SK-N-SH (cell line): ENCODE data around the gene ANO3. TPM values are rescaled to one million over a fixed set of nuclear protein-coding genes. Genes with fewer than 3 reads are reported as not detected.
A peak's percentile ranks its signal among the peaks of the same experiment; 100 is the strongest.

Experiments
- CTCF ChIA-PET: fragments of 300-600, 350-600 bp; formaldehyde crosslinking; extraction: SDS; loops from one replicate; lab custom pipeline; 2021; lab: Yijun Ruan, JAX
- POLR2A ChIA-PET: fragments of 350-600 bp; sonication (Branson Sonifier 250); formaldehyde crosslinking; extraction: SDS; loops from one replicate; lab custom pipeline; 2020; ENCODE audit warnings: antibody characterized with exemption, inconsistent platforms; lab: Yijun Ruan, JAX
- DNase-seq: peaks from one replicate; pipeline ENCODE4 v3.0.0; 2012
- H2AFZ ChIP-seq: fragments of 200-600 bp; sonication (generic); 2 replicates; pipeline ENCODE4 v1.8.1; 2016; ENCODE audit warnings: antibody characterized with exemption, mild to moderate bottlenecking, low read depth
- H3F3A ChIP-seq: fragments of 200-600 bp; sonication (generic); replicated peaks from 2 replicates; pipeline ENCODE3; 2016; ENCODE audit warnings: antibody characterized with exemption, mild to moderate bottlenecking; ENCODE audit not compliant: insufficient read depth
- H3K27ac ChIP-seq, 2 experiments: fragments of 200-500 bp in 1 of 2; fragments of 200-600 bp in 1 of 2; sonication (Bioruptor generic) in 1 of 2; sonication (generic), shearing (Covaris generic) in 1 of 2; 2 replicates each; pipeline versions ENCODE4 v1.5.1 to v1.6.1; 2014 to 2016; ENCODE audit warnings: low read depth in 2 of 2, inconsistent platforms in 1 of 2, low read length in 1 of 2, mild to moderate bottlenecking in 1 of 2, mixed read lengths in 1 of 2
- H3K27me3 ChIP-seq: fragments of 200-600 bp; sonication (generic), shearing (Covaris generic); 2 replicates; pipeline ENCODE4 v1.6.1; 2016; ENCODE audit warnings: mixed run types; ENCODE audit not compliant: insufficient read depth
- H3K36me3 ChIP-seq, 2 experiments: fragments of 200-500 bp in 1 of 2; fragments of 200-600 bp in 1 of 2; sonication (Bioruptor generic) in 1 of 2; sonication (generic) in 1 of 2; replicated peaks in 1 of 2; 2 replicates each; pipeline versions ENCODE3 to v1.5.1; 2014 to 2016; ENCODE audit warnings: low read length in 1 of 2, mild to moderate bottlenecking in 1 of 2; ENCODE audit not compliant: insufficient read depth in 2 of 2, control insufficient read depth in 1 of 2
- H3K4me1 ChIP-seq, 2 experiments: fragments of 200-500 bp in 1 of 2; fragments of 200-600 bp in 1 of 2; sonication (Bioruptor generic) in 1 of 2; sonication (generic), shearing (Covaris generic) in 1 of 2; 2 replicates each; pipeline versions ENCODE4 v1.5.1 to v1.6.1; 2014 to 2016; ENCODE audit warnings: low read depth in 1 of 2, low read length in 1 of 2, mixed run types in 1 of 2; ENCODE audit not compliant: insufficient read depth in 2 of 2, control insufficient read depth in 1 of 2
- H3K4me2 ChIP-seq: fragments of 200-600 bp; sonication (generic), shearing (Covaris generic); 2 replicates; pipeline ENCODE4 v1.6.1; 2017; ENCODE audit warnings: mixed run types
- H3K4me3 ChIP-seq, 2 experiments: fragments of 200-500 bp in 1 of 2; fragments of 200-600 bp in 1 of 2; sonication (Bioruptor generic) in 1 of 2; sonication (generic), shearing (Covaris generic) in 1 of 2; 2 replicates each; pipeline versions ENCODE4 v1.5.1 to v1.8.1; 2014 to 2016; ENCODE audit warnings: low read depth in 2 of 2, inconsistent platforms in 1 of 2, low read length in 1 of 2, mild to moderate bottlenecking in 1 of 2, mixed read lengths in 1 of 2, moderate library complexity in 1 of 2
- H3K79me2 ChIP-seq: fragments of 200-600 bp; sonication (generic); 2 replicates; pipeline ENCODE4 v1.8.1; 2017; ENCODE audit warnings: mild to moderate bottlenecking; ENCODE audit not compliant: insufficient read depth
- H3K9ac ChIP-seq: fragments of 200-600 bp; sonication (generic); 2 replicates; pipeline ENCODE4 v1.6.1; 2017; ENCODE audit warnings: mixed run types
- H3K9me2 ChIP-seq: fragments of 200-600 bp; sonication (generic); 2 replicates; pipeline ENCODE4 v1.6.1; 2017; ENCODE audit warnings: mixed run types
- H3K9me3 ChIP-seq: fragments of 200-600 bp; sonication (generic); 2 replicates; pipeline ENCODE4 v1.6.1; 2017; ENCODE audit warnings: mixed run types, mild to moderate bottlenecking, moderate library complexity
- H4K20me1 ChIP-seq: fragments of 200-600 bp; sonication (generic); 2 replicates; pipeline ENCODE4 v1.6.1; 2017; ENCODE audit warnings: mild to moderate bottlenecking, mixed run types; ENCODE audit not compliant: insufficient read depth
- CHD2 ChIP-seq: fragments of 150-350 bp; IDR thresholded peaks from 2 replicates; pipeline ENCODE4 v1.6.1; 2018; ENCODE audit warnings: low read length; ENCODE audit not compliant: partially characterized antibody
- EZH2phosphoT487 ChIP-seq: fragments of 200-600 bp; sonication (generic); IDR thresholded peaks from 2 replicates; pipeline ENCODE4 v1.6.1; 2017; ENCODE audit warnings: low read depth, mixed run types, mild to moderate bottlenecking, antibody characterized with exemption, moderate library complexity, borderline replicate concordance
- GATA2 ChIP-seq: sonication (generic); formaldehyde crosslinking; IDR thresholded peaks from 2 replicates; pipeline ENCODE4 v1.5.0; 2020; ENCODE audit warnings: mild to moderate bottlenecking, missing genetic modification reagents
- IRF3 ChIP-seq: fragments of 150-350 bp; IDR thresholded peaks from 2 replicates; pipeline ENCODE4 v1.6.1; 2016; ENCODE audit warnings: mild to moderate bottlenecking, low read depth, low read length
- MAX ChIP-seq: IDR thresholded peaks from 2 replicates; pipeline ENCODE4 v1.4.0; 2012; ENCODE audit warnings: low read depth
- MEF2A ChIP-seq: IDR thresholded peaks from 2 replicates; pipeline ENCODE4 v1.4.0; 2012; ENCODE audit warnings: low read depth, borderline replicate concordance
- NRF1 ChIP-seq: IDR thresholded peaks from 2 replicates; pipeline ENCODE4 v1.6.1; 2012; ENCODE audit warnings: low read depth, mild to moderate bottlenecking, low read length
- RCOR1 ChIP-seq: fragments of 150-350 bp; IDR thresholded peaks from 2 replicates; pipeline ENCODE4 v1.6.1; 2017; ENCODE audit warnings: antibody characterized with exemption, low read length
- RFX5 ChIP-seq: IDR thresholded peaks from 2 replicates; pipeline ENCODE4 v1.6.1; 2012; ENCODE audit warnings: mild to moderate bottlenecking, improper control_type of control experiment, low read length
- RXRA ChIP-seq: IDR thresholded peaks from 2 replicates; pipeline ENCODE4 v1.4.0; 2012; ENCODE audit warnings: low read depth, mild to moderate bottlenecking, borderline replicate concordance
- TAF1 ChIP-seq: IDR thresholded peaks from 2 replicates; pipeline ENCODE4 v1.6.1; 2012; ENCODE audit warnings: low read depth, mild to moderate bottlenecking, low read length, moderate library complexity, borderline replicate concordance
- TEAD4 ChIP-seq: IDR thresholded peaks from 2 replicates; pipeline ENCODE4 v1.4.0; 2012; ENCODE audit warnings: mild to moderate bottlenecking, borderline replicate concordance; ENCODE audit not compliant: insufficient read depth
- ZBTB33 ChIP-seq: IDR thresholded peaks from 2 replicates; pipeline ENCODE4 v1.4.0; 2012; ENCODE audit warnings: low read depth, borderline replicate concordance
- WGBS: methylation state at CpG from one replicate; pipeline ENCODE4 v1.1.6; 2017; ENCODE audit warnings: low lambda C conversion rate; 5-methylcytosine and 5-hydroxymethylcytosine counted together
- polyA plus RNA-seq, 3 experiments: library from polyadenylated mRNA; depleted of rRNA; stranded (reverse); fragments of >200 nt; gene quantifications; 2 replicates each; pipeline ENCODE4 v1.2.3, GENCODE V29; 2012
- TF ChIP-seq, protein P1 (sequence below): fragments of 200-600 bp; sonication (generic); IDR thresholded peaks from 2 replicates; pipeline ENCODE4 v1.6.1; 2017; ENCODE audit warnings: antibody characterized with exemption, mild to moderate bottlenecking, moderate library complexity
- TF ChIP-seq, protein P2 (sequence below): IDR thresholded peaks from 2 replicates; pipeline ENCODE4 v1.6.1; 2012; ENCODE audit warnings: mild to moderate bottlenecking, low read depth, low read length, moderate library complexity

ANO3 gene
- polyA plus RNA-seq, 1 of the 3 experiments (the other 2 are of a cell fraction), result 0.13 TPM

DNA sequence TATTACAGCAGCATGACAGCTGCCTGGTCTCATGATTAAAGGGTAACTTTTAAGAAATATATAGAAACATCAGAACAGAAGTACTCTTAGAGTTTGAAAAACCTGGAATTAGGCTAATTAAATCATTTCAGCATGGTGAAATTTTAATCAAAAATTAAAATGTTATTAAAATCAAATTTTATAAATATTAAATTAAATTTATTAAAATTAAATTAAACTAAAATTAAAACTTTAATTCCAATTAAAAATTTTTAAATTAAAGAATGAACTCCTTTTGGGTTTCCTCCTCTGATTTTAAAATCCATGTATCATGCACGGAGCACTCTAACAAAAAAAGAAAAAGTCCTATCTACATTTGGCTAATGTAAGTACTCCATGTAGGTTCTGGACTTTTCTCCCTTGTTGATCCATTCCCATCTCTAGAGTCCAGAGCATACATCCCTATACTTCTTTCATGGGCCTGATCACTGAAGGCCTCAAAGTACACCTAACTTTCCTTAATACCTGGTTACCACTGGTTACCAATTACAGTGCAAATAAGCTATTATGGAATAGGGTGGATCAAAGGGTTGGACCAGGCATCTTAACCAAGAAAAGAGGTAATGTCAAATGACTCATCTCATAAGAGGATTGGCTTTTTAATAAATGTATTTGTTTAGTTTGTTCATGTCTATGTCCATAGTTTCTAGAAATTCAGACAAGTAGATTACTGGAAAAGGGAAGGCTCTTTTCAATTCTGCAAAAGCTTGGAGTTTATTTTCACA, 288.5 kb downstream of the ANO3 start:
- 88% methylated on average over 1 of the region's 1 CpG for WGBS
- Histone ChIP-seq H3K9me2 (no peaks in the 10 kb centered on the region), H3K4me2 (no peak overlapping the region), H3K79me2 (no peaks in the 10 kb centered on the region), H2AFZ (0 out of 2 replicates have a peak overlapping the region, but pooled peaks have one; percentile 16), H3K9ac (no peak overlapping the region), H3K4me1 (peaks cover 0 to 45% of the 10 kb centered on the region in 2 experiments; a peak in 3 of 4 replicates), H3K27me3 (no peaks in the 10 kb centered on the region), H3K27ac (peak overlapping the region; percentile 28 to 71; a peak in 3 of 4 replicates), H4K20me1 (no peaks in the 10 kb centered on the region), H3K36me3 (no peaks in the 10 kb centered on the region)
- POLR2A ChIA-PET, result no interaction called here
- no peak for DNase-seq
- no peak for TF ChIP-seq RXRA
- TF ChIP-seq GATA2 (CRISPR knock-in tag), result no peak
- TF ChIP-seq MEF2A, result no peak
- no peak for TF ChIP-seq RFX5
- TF ChIP-seq NRF1, result no peak
- TF ChIP-seq RCOR1, result no peak
- no peak for TF ChIP-seq TAF1
- no peak for TF ChIP-seq EZH2phosphoT487
- TF ChIP-seq CHD2, result no peak
- no peak for TF ChIP-seq IRF3
- no peak for TF ChIP-seq TEAD4
- TF ChIP-seq, all 33 proteins: peak for 0
- Histone ChIP-seq H3F3A (peaks cover 11% of the 10 kb centered on the region), H3K4me3 (no peak overlapping the region), H3K9me3 (no peaks in the 10 kb centered on the region)
- CTCF ChIA-PET, result interaction anchor here (0.8 kb wide), 1 partner anchor 22 kb away, joined by 3 read pairs; no protein-coding TSS in a partner anchor

DNA sequence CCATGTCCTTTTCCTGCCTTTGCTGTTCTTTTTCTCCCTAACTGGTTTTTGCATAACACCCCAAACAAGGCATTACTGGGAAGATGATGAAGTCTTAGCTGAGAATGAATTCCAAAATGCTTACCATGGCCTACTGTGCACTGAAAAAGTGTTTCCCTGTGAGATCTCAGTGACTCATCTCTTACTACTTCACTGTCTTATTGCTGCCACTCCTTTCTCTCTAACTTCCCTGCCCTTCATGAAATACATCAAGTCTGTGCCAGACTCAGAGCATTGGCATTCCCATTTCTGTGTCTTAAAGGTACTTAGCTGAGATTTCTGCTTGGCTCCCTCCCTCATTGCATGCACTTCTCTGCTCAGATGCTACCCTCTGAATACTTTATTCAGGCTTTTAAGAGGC, 289.2 kb downstream of the ANO3 start:
- DNase-seq, result no peak
- H3K4me1 ChIP-seq, result peaks cover 0 to 45% of the 10 kb centered on the region in 2 experiments; a peak in 3 of 4 replicates
- H3K36me3 ChIP-seq, result no peaks in the 10 kb centered on the region
- ChIA-PET CTCF (interaction anchor here (0.6 to 0.8 kb wide), 2 partner anchors 22 to 325 kb away, joined by 3 read pairs; no protein-coding TSS in a partner anchor), POLR2A (no interaction called here)
- peak overlapping the region; percentile 28 to 71; a peak in 3 of 4 replicates for H3K27ac ChIP-seq
- peaks cover 11% of the 10 kb centered on the region for H3F3A ChIP-seq
- no peaks in the 10 kb centered on the region for H3K79me2 ChIP-seq
- H3K9me3 ChIP-seq, result no peaks in the 10 kb centered on the region
- H3K9me2 ChIP-seq, result no peaks in the 10 kb centered on the region
- no peak overlapping the region for H3K9ac ChIP-seq
- no peaks in the 10 kb centered on the region for H4K20me1 ChIP-seq
- H2AFZ ChIP-seq, result 0 out of 2 replicates have a peak overlapping the region, but pooled peaks have one; percentile 16
- no peak overlapping the region for H3K4me3 ChIP-seq
- no peaks in the 10 kb centered on the region for H3K27me3 ChIP-seq
- no peak overlapping the region for H3K4me2 ChIP-seq
- TF ChIP-seq TEAD4 (peak; percentile 40; the same call in 1 of the 2 replicates), MAX (0 out of 2 replicates have a peak, but pooled peaks have one; percentile 29), ZBTB33 (no peak), IRF3 (no peak)
- TF ChIP-seq, protein P1, sequence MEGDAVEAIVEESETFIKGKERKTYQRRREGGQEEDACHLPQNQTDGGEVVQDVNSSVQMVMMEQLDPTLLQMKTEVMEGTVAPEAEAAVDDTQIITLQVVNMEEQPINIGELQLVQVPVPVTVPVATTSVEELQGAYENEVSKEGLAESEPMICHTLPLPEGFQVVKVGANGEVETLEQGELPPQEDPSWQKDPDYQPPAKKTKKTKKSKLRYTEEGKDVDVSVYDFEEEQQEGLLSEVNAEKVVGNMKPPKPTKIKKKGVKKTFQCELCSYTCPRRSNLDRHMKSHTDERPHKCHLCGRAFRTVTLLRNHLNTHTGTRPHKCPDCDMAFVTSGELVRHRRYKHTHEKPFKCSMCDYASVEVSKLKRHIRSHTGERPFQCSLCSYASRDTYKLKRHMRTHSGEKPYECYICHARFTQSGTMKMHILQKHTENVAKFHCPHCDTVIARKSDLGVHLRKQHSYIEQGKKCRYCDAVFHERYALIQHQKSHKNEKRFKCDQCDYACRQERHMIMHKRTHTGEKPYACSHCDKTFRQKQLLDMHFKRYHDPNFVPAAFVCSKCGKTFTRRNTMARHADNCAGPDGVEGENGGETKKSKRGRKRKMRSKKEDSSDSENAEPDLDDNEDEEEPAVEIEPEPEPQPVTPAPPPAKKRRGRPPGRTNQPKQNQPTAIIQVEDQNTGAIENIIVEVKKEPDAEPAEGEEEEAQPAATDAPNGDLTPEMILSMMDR, result no peak
- TF ChIP-seq, protein P2, sequence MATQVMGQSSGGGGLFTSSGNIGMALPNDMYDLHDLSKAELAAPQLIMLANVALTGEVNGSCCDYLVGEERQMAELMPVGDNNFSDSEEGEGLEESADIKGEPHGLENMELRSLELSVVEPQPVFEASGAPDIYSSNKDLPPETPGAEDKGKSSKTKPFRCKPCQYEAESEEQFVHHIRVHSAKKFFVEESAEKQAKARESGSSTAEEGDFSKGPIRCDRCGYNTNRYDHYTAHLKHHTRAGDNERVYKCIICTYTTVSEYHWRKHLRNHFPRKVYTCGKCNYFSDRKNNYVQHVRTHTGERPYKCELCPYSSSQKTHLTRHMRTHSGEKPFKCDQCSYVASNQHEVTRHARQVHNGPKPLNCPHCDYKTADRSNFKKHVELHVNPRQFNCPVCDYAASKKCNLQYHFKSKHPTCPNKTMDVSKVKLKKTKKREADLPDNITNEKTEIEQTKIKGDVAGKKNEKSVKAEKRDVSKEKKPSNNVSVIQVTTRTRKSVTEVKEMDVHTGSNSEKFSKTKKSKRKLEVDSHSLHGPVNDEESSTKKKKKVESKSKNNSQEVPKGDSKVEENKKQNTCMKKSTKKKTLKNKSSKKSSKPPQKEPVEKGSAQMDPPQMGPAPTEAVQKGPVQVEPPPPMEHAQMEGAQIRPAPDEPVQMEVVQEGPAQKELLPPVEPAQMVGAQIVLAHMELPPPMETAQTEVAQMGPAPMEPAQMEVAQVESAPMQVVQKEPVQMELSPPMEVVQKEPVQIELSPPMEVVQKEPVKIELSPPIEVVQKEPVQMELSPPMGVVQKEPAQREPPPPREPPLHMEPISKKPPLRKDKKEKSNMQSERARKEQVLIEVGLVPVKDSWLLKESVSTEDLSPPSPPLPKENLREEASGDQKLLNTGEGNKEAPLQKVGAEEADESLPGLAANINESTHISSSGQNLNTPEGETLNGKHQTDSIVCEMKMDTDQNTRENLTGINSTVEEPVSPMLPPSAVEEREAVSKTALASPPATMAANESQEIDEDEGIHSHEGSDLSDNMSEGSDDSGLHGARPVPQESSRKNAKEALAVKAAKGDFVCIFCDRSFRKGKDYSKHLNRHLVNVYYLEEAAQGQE, result no peak
